KOPT-K1 (cell line): Measurements from ENCODE around the gene TSPAN4.

Experiments used
- H3K27ac ChIP-seq: fragments of 200-600 bp; sonication (generic); 2 replicates; pipeline ENCODE4 v1.5.1; 2016; ENCODE audit warnings: antibody characterized with exemption, mild to moderate bottlenecking, low read depth, low read length; ENCODE audit not compliant: poor library complexity, severe bottlenecking
- H3K36me3 ChIP-seq: fragments of 200-600 bp; sonication (generic); 2 replicates; pipeline ENCODE4 v1.5.1; 2017; ENCODE audit warnings: antibody characterized with exemption, mild to moderate bottlenecking, low read length, moderate library complexity; ENCODE audit not compliant: insufficient read depth
- H3K9me3 ChIP-seq: fragments of 200-600 bp; sonication (generic); 2 replicates; pipeline ENCODE4 v1.5.1; 2017; ENCODE audit warnings: antibody characterized with exemption, low read length, mild to moderate bottlenecking; ENCODE audit not compliant: insufficient read depth, poor library complexity, severe bottlenecking

TSPAN4 gene

DNA sequence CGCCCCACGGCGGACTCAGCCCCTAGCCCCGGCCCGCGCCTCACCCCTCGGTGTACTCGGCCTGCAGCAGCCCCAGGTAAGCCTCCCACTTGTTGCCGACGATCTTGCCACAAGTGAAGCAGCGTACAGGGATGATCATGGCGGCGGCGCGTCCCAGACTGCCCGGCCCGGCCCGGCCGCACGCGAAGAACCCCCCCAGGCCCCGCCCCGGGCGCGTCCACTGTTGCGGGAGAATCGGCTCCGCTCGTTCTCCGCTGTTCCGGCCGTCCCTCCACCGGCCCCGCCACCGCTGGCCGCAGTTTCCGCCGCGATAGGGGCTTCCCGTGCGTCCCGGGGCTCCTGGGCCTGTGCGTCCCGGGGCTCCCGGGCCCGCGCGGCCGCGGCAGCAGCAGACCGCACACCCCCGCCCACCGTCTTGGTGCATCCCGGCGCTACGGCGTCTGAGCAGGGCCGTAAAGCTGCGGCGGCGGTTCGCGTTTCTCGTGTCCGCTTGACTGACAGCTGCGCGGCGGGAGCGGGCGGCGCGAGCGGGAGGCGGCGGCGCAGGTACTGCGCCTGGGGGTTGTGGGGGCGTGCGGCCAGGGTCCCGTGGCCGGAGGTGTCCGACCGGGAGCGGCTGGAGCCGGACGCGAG lies at the start of gene TSPAN4, which contains the start of gene POLR2L:
TSS of gene TSPAN4 (plus strand) at position 483 of the 633 bp plus-strand sequence. CDS start 7,453 bp downstream, outside the sequence.
TSS of gene POLR2L (minus strand) at position 160 of the 633 bp plus-strand sequence. CDS start at position 139, 21 bp downstream.
- H3K9me3 ChIP-seq, result no peaks in the 10 kb centered on the region
- H3K27ac ChIP-seq, result peak within 1 kb of the TSS; percentile 93
- H3K36me3 ChIP-seq, result peaks cover 36% of the 10 kb centered on the region

DNA sequence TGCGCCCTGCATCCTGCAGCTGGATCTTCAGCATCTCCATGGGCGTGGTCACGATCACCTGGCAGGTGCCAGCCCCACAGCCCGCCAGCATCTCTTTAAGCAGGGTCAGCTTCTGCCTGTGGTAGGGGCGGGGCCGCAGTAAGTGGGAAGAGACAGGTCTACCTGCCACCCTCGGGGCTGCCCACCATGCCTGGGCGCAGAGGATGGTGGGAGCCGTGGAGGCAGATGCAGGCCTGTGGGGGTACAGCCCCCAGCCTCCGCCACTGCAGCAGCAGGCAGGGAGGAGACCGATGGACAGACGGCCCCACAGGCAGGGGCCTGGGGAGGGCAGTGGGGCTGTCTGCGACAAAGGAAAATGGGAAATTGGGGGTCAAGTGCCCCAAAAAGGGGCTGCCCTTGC lies 49.8 kb upstream of the TSPAN4 start:
- Histone ChIP-seq H3K27ac (no peak overlapping the region), H3K36me3 (peaks cover 40% of the 10 kb centered on the region; the same call in 1 of the 2 replicates), H3K9me3 (no peaks in the 10 kb centered on the region)

DNA sequence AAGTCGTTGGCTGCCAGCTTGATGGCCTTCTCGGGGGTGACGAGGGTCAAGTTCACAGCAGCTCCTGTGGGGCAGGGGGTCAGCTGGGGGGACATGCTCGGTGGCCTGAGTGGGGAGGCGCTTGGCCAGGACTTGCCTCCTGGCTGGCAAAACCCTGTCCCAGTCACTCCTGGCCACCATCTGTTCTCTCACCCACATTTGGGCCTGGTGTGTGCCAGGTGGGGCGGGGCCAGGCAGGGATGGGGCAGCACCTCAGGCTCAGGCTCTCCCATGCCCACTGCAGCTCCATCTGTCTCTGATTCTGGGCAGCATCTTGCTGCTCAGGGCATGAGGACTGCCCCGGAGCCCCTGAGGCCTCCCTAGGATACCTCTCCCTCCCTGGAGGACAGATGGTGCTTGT lies 49.1 kb upstream of the TSPAN4 start:
- H3K36me3 ChIP-seq, result peaks cover 40% of the 10 kb centered on the region; the same call in 1 of the 2 replicates
- H3K9me3 ChIP-seq, result no peaks in the 10 kb centered on the region

DNA sequence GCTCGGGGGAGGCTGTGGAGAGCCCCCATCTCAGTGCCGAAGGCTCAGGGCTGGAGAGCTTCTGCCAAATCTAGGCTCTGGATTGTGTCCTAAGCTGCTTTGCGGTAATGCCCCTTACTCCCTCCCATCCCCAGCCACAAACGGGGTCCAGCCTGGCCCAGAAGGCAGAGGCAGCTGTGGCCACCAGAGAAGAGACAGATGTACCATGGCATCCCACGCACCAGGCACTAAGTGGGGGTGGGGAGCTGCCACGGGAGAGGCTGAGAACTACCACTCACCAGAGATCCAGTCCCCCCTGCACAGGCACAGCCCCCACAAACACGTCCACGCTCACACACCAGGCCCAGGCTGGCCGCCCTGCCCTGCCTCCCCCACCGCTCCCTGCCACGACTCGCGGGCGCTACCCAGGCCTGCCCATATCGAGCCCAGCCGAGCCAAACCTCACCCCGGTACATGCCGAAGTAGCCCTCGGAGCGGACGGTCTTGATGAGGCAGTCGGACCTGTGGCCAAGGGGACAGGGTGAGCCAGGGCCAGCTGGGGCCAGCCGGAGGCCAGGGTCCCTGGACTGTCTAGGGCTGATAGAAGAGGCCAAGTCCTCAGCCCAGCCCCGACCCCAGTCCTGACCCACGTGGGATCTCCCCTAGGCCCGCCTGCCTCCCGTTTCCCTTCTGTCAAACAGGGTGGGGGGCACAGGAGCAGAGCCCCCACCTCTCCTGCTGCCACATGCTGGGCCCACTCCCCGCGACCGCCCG lies 48.5 kb upstream of the TSPAN4 start:
- H3K36me3 ChIP-seq, result peaks cover 43% of the 10 kb centered on the region; the same call in 1 of the 2 replicates
- no peak overlapping the region for H3K27ac ChIP-seq

More for the DNA sequence above, 49.1 kb upstream of the TSPAN4 start:
- H3K27ac ChIP-seq, result no peak overlapping the region

DNA sequence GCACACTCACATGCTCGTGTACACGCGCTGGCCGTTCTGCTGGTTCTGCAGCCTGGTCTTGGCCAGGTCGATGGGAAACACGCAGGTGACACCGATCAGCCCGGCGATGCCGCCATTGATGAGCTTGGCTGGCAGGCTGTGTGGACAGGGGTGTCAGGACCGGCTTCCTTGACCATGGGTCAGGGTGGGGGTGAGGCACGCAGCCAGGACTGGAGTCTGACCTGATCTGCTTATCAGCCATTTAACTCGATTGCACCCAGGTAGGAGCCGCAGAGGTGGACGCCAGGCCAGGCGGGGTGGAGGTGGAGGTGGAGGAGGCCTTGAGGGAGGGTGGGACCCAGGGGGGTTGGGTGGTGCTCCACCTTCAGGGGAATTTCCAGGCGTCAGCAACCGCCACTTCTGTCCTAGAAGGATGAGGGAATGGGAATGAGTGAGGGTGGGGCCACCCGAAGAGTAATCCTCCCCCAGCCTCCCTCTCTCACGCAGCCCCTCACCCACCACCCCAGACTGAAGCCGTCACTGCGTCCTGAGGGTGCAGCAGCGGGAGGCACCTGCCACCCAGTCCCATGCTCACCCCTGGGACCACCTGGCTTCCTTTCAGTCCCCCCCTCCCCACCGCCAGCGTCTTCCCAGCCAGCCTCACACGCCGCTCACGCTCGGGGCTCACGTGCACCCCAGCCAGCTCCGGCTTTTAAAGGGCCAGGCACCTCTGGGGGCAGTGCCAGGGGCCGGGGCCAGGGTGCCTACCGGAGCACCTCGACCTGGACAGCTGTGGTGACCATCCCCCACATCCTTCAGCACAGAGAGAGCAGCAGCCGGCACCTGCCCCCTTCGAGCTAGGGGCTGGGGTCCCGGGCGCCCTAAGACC lies 47.7 kb upstream of the TSPAN4 start:
- H3K27ac ChIP-seq, result peak overlapping the region; percentile 88
- no peaks in the 10 kb centered on the region for H3K9me3 ChIP-seq
- peaks cover 51% of the 10 kb centered on the region for H3K36me3 ChIP-seq

More for the DNA sequence above, 48.5 kb upstream of the TSPAN4 start:
- no peaks in the 10 kb centered on the region for H3K9me3 ChIP-seq

DNA sequence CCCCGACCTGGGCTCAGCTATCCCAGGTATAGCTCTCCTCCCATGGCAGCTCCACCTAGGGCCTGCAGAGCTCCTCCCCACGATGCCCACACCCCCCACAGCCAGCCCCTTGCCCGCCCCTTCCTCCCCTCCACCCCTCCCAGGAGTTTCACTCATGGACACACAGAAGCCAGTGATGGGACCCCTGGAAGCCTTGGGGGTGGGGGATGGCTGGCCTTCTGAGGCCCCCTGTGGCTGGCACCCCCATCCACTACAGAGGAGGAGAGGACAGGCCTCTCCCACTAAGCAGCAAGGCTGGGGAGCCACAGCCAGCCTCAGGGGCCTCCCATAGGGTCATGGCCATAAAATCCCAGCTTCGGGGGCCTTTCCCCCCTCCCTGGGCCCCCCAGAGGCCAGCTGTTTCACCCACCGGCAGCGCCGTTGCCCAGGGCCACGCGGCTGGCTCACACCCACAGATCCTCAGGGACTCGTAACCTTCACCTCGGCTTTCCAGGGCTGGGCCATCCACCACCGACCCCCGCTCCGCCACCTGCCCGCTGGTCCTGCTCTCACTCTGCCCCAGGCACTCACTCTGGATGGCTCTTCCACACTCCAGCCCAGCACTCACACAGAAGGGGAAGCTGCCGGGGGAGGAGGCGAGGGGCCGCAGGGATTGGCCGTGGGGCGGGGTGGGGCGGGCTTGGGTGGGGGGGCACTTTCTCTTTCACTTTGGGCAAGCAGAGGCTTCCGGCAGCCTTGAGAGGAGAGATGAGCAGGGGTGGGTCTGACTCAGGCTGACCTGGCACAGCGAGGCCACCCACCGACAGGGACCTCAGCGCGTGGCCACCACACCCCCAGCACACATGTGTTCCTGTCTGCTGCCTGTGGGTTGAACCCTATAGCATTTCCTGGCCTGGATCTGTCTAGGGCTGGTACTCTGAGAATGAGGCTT lies 46.8 kb upstream of the TSPAN4 start:
- Histone ChIP-seq H3K9me3 (no peaks in the 10 kb centered on the region), H3K27ac (peak overlapping the region; percentile 88), H3K36me3 (peaks cover 59% of the 10 kb centered on the region)

GRCh38 chr11:796565-797295 lies 45.9 kb upstream of the TSPAN4 start:
- H3K27ac ChIP-seq, result peak overlapping the region; percentile 88
- no peaks in the 10 kb centered on the region for H3K9me3 ChIP-seq
- peaks cover 59% of the 10 kb centered on the region for H3K36me3 ChIP-seq

- Histone ChIP-seq H3K9me3 (no peaks in the 10 kb centered on the region), H3K27ac (peak overlapping the region; percentile 88), H3K36me3 (peaks cover 59% of the 10 kb centered on the region)
Measured at GRCh38 chr11:797296-798092, 45.2 kb upstream of the TSPAN4 start.

DNA sequence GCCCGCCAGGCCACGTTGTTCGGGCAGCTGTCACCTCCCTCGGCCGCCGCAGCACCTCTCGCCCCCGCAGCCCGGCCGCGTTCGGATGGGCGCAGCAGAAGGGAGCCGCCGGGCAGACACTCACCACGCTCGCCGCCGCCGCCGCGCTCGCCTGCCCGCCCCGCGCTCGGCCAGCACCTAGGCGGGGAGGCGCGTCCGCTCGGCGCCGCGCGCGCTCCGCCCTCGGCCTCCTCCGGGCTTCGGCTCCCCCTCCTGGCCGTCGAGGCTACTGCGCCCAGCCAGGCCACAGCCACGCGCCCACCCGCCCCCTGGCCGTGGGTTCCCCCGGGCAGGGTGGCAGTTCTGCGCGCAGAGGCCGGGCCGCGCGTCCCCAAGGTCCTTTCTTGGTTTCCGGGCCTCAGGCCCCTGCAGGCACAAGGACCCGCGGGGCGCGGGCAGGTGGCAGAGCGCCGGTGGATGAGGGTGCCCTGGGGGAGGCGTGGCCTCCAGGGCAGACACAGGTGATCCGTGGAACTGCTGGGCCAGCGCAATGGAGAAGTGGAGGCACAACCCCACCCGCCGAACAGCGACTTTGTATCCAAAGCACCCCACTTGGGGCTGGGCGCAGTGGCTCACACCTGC lies 44.4 kb upstream of the TSPAN4 start, which contains the start of gene SLC25A22:
TSS of gene SLC25A22 (minus strand) at position 189 of the 621 bp plus-strand sequence. CDS start 3,275 bp downstream, outside the sequence.
- peak within 1 kb of the TSS; percentile 88 for H3K27ac ChIP-seq

GRCh38 chr11:799641-800316 lies 42.9 kb upstream of the TSPAN4 start:
- Histone ChIP-seq H3K27ac (peak overlapping the region; percentile 88), H3K9me3 (no peaks in the 10 kb centered on the region), H3K36me3 (peaks cover 42% of the 10 kb centered on the region)

More for the DNA sequence above, 44.4 kb upstream of the TSPAN4 start, which contains the start of gene SLC25A22:
- Histone ChIP-seq H3K36me3 (peaks cover 57% of the 10 kb centered on the region), H3K9me3 (no peaks in the 10 kb centered on the region)

GRCh38 chr11:800473-800872 lies 42.2 kb upstream of the TSPAN4 start:
- Histone ChIP-seq H3K27ac (no peak overlapping the region), H3K9me3 (no peaks in the 10 kb centered on the region), H3K36me3 (peaks cover 40% of the 10 kb centered on the region)
